ENCODE data around the gene TTBK1. TPM values are rescaled to one million over a fixed set of nuclear protein-coding genes. Genes with fewer than 3 reads are reported as not detected.

The TTBK1 gene
- total RNA-seq, 1 experiment from 2014 or later, result 0.68 TPM

GRCh38 chr6:43268782-43269272 is 25.5 kb downstream of the TTBK1 start:
- DNase-seq (ENCODE audit: low spot score), result no peak
- no peak for ATAC-seq
- CTCF ChIA-PET, result interaction anchor here (0.9 to 2.6 kb wide), 10 partner anchors 10 to 227 kb away, joined by 3 to 12 read pairs (median 5); partner anchors contain the start of genes CRIP3 and DNPH1
- Mint-ChIP-seq H3K4me3 (peak overlapping the region; percentile 59), H3K4me1 (peaks cover 34% of the 10 kb centered on the region), H3K36me3 (no peaks in the 10 kb centered on the region), H3K27me3 (ENCODE audit: low read depth) (peaks cover 61% of the 10 kb centered on the region), H3K27ac (no peak overlapping the region), H3K9me3 (no peaks in the 10 kb centered on the region)
- POLR2A ChIA-PET, result no interaction called here
- TF ChIP-seq MAX (CRISPR knock-in tag; IDR thresholded peaks at IDR 0.05), result no peak
- TF ChIP-seq CREB1 (CRISPR knock-in tag; IDR thresholded peaks at IDR 0.05), result no peak
- TF ChIP-seq ARID4B (CRISPR knock-in tag; IDR thresholded peaks at IDR 0.05; ENCODE audit: borderline replicate concordance), result no peak
- TF ChIP-seq, protein P1, sequence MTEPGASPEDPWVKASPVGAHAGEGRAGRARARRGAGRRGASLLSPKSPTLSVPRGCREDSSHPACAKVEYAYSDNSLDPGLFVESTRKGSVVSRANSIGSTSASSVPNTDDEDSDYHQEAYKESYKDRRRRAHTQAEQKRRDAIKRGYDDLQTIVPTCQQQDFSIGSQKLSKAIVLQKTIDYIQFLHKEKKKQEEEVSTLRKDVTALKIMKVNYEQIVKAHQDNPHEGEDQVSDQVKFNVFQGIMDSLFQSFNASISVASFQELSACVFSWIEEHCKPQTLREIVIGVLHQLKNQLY (CRISPR knock-in tag; IDR thresholded peaks at IDR 0.05), result 0 out of 2 replicates have a peak, but pooled peaks have one; percentile 41

DNA sequence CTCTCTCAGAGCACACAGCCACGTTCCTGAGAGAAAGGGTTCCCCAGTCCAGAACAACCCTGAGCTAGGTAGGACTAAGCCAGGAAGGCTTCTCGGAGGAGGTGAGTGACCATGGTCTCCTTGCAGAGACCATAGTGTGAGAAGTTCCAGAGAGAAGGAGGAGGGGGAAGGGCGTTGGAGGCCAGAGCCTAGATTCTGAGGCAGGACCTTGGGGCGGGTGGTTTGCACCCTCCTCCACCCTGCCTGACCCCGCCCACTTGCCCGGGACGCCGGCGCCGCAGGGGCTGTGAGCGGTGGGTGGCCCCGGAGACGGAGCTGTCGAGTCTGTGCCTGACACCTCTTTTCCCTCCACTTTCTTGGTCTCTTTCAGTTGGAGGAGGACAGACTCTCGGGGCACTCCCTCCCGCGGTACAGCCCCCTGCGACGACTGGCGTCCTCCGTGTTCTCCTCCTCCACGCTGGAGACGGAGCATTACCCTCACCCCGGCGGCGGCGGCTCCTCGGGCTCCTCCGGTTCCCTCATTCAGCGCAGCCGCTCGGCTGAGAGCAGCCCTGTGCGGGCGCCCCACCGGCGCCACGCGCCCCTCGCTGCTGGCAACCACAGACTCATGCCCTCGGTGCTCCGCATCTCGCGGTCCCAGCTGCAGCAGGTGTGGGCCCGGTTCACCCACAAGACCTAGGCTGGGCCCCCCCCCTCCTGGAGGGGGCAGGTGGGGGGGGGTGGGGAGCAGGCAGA is 26.2 kb downstream of the TTBK1 start:
- Mint-ChIP-seq H3K4me1 (peaks cover 38% of the 10 kb centered on the region), H3K27ac (no peak overlapping the region), H3K27me3 (ENCODE audit: low read depth) (peaks cover 67% of the 10 kb centered on the region), H3K9me3 (no peaks in the 10 kb centered on the region), H3K4me3 (peak overlapping the region; percentile 59), H3K36me3 (no peaks in the 10 kb centered on the region)
- peak; percentile 43 for ATAC-seq
- TF ChIP-seq ZNF423 (CRISPR knock-in tag; IDR thresholded peaks at IDR 0.05), result peak; percentile 33; the same call in 1 of the 2 replicates
- peak; percentile 48; the same call in 1 of the 2 replicates for TF ChIP-seq MAX (CRISPR knock-in tag; IDR thresholded peaks at IDR 0.05)
- TF ChIP-seq GABPB1 (CRISPR knock-in tag; IDR thresholded peaks at IDR 0.05), result no peak
- CTCF ChIA-PET, result interaction anchor here (0.9 to 2.6 kb wide), 6 partner anchors 11 to 227 kb away, joined by 3 to 12 read pairs (median 8); partner anchors contain the start of genes CRIP3 and DNPH1
- DNase-seq (ENCODE audit: low spot score), result peak; percentile 50
- POLR2A ChIA-PET, result interaction anchor here (0.8 kb wide), 1 partner anchor 62 kb away, joined by 3 read pairs; no protein-coding TSS in a partner anchor

DNA sequence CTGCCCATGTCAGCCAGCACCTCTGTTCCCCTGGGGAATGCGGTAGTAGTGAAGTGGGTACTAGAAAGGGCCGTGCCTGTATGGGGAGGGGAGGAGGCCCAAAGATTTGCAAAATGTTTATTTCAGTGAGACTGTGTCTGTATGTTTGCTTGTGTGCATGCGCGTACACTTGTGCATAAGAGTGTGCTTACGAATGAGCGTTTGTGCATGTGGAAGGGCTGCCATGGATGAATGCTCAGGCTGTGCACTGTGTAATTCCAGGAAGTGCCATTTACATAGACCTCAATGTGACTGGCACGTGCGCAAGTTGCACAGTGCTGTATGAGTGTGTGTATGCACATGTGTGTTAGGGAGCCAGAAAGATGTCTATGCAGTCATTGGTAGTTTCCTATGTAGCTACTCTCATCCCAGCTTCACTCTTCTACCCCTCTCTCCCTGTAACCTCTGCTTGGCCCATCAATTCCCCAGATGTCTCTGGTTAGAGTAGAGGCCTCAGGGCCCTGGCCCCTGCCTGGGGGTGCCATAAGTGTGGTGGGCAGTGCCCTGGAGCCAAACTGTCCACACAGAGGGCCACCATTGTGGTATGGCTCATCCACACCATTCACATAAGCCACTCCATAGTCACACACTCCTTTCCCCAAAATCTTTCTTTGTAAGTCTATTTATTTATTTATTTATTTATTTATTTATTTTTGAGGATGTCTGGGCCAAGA is 28.0 kb downstream of the TTBK1 start:
- POLR2A ChIA-PET, result no interaction called here
- ATAC-seq (no peak), DNase-seq (ENCODE audit: low spot score) (no peak)
- Mint-ChIP-seq H3K9me3 (no peaks in the 10 kb centered on the region), H3K27me3 (ENCODE audit: low read depth) (peaks cover 84% of the 10 kb centered on the region), H3K36me3 (no peaks in the 10 kb centered on the region), H3K27ac (no peak overlapping the region), H3K4me1 (peaks cover 44% of the 10 kb centered on the region), H3K4me3 (no peak overlapping the region)
- CTCF ChIA-PET, result no interaction called here
- TF ChIP-seq MXD4 (CRISPR knock-in tag; IDR thresholded peaks at IDR 0.05; ENCODE audit: borderline replicate concordance) (no peak), ETV6 (CRISPR knock-in tag; IDR thresholded peaks at IDR 0.05) (no peak), ATF3 (CRISPR knock-in tag; conservative IDR thresholded peaks at IDR 0.05) (no peak), ATF2 (CRISPR knock-in tag; IDR thresholded peaks at IDR 0.05; ENCODE audit: borderline replicate concordance, low read depth) (no peak), GTF2I (CRISPR knock-in tag; conservative IDR thresholded peaks at IDR 0.05) (no peak), ZNF532 (CRISPR knock-in tag; IDR thresholded peaks at IDR 0.05; ENCODE audit: borderline replicate concordance) (no peak), SP1 (CRISPR knock-in tag; conservative IDR thresholded peaks at IDR 0.05) (no peak), RORB (CRISPR knock-in tag; IDR thresholded peaks at IDR 0.05) (no peak), NR3C1 (CRISPR knock-in tag; conservative IDR thresholded peaks at IDR 0.05; ENCODE audit: low read depth) (no peak)
- TF ChIP-seq, protein P2, sequence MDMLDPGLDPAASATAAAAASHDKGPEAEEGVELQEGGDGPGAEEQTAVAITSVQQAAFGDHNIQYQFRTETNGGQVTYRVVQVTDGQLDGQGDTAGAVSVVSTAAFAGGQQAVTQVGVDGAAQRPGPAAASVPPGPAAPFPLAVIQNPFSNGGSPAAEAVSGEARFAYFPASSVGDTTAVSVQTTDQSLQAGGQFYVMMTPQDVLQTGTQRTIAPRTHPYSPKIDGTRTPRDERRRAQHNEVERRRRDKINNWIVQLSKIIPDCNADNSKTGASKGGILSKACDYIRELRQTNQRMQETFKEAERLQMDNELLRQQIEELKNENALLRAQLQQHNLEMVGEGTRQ (CRISPR knock-in tag; IDR thresholded peaks at IDR 0.05), result no peak

All from WTC11 (cell line).